CD4-positive, alpha-beta T cell treated with Interleukin-2 at 100 ng/mL for 4 hours (primary cell): ENCODE data around the gene MAP2K2.
A peak's percentile ranks its signal among the peaks of the same experiment; 100 is the strongest.

Experiments used
- DNase-seq: peaks from one replicate; pipeline ENCODE4 v3.0.0-alpha.2; 2020; ENCODE audit warnings: low spot score

Gene MAP2K2

DNA sequence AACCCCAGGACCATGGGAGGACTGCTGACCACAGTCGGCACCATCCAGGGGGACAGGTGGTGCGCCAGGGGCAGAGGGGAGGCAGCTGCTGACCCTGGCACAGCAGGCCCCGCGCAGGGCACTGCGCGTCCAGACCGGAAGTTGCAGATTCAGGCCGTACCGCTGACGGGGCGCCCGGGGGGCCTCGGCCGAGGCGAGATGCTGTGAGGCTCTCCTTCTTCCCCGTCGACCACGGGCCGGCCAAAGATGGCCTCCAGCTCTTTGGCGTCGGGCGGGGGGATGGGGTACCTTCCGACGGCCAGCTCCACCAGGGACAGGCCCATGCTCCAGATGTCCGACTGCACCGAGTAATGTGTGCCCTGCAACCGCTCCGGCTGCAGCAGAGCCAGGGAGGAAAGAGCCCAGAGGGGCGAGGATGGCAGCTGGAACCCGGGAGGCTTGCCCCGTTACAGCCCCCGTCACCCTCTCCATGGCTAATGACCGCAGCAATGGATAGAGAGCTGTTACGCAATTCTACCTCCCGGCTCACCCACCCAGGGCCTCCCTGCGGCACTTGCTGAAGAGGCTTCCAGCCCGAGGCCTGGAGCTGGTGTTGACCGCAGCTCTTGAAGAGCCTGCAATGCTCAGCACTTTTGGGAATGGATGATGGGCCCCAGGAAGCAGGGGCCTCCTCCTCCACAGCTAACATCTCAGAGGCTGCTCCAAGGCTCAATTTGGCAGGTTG, 24.7 kb downstream of the MAP2K2 start:
- DNase-seq = no peak

DNA sequence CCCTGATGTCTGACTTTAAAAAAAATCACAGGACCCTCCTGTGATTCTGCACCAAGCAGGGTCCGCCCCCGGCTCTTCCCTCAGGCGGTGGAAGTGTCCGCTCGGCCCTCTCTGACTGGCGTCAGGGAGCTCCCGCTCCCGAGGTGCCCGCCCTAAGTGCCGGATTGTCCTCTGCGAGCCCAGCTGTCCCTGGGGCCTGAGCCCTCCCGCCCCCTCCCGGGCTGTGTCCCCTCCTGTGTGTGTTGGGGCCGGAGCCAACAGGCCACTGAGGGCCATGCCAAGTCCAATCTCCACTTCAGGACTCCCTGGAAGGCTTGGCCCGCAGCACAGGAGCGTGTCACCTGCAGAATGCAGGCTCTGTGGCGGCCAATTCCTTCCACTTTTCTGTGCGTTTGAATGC, 25.4 kb downstream of the MAP2K2 start:
- no peak for DNase-seq

DNA sequence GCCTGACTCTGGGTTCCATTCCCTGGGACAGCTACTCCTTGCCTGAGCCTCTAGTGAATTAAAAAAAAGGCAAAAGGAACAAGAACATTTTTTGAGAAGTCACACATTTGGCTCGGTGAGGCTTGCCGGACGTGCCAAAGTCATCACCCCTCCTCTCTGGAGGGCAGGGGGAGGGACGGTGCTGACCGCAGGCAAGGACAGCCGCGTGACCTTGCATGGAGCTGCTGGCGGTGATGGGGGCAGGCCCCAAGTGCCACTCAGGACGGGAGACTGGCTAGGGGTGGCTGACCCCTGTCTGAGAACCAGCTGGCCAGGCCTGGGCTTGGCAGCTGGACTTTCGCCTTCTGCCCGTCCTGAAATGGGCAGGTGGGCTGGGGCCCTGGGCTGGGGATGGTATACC, 26.4 kb downstream of the MAP2K2 start:
- no peak for DNase-seq

DNA sequence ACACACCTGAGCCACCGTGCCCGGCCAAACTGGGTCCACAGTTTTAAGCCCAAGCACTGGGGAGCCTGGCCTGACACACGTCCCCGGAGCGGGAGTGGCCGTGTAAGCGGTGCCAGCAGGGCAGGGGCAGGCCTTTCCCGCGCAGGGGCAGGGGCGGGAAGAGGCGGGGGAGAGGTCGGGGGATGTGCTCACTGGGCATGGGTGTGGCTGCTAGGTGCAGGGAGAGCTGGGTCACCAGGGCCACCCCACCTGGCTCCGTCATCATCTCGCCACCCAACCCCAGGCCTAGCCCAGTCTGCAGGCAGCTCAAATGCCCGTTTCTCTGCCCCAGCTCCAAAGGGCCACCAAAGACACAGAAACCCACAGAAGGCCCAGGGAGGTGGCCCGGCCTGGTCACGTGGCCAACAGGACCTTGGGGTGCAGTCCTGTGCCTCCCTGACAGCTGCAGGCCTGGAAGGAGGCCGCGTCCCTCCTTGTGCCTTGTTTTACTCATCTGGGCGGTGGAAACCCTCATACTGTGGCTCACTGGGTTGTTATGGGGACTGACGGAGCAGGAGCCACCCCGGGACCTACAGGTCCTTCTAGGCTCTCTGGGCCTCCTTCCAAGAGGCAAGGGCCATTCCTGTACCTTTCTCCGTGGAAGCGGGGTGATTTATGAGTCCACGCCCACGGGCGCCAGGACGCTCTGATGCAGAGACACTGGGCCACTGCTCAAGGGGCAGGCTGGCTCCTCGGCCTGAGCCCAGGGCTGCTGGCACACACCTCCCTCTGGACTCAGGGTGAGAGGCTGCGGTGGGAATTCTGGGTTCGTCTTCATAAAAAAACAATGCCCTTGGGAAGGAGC, 27.7 kb downstream of the MAP2K2 start:
- DNase-seq = no peak

DNA sequence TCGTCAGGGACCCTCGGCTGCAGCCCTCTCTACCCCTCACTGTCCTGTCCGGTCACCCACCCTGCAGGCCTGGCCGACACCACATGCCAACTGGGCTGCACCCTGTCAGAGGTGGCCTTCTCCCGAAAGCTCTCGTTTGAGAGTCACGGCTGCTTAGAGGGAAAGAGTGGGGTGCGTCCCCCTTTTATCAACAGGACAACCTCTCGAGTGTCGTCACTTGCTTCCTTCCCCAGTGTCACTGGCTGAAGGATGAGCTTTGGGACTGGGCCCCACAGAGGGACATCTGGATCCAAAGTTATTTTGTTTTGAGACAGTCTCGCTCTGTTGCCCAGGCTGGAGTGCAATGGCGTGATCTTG, 28.5 kb downstream of the MAP2K2 start:
- DNase-seq = no peak

DNA sequence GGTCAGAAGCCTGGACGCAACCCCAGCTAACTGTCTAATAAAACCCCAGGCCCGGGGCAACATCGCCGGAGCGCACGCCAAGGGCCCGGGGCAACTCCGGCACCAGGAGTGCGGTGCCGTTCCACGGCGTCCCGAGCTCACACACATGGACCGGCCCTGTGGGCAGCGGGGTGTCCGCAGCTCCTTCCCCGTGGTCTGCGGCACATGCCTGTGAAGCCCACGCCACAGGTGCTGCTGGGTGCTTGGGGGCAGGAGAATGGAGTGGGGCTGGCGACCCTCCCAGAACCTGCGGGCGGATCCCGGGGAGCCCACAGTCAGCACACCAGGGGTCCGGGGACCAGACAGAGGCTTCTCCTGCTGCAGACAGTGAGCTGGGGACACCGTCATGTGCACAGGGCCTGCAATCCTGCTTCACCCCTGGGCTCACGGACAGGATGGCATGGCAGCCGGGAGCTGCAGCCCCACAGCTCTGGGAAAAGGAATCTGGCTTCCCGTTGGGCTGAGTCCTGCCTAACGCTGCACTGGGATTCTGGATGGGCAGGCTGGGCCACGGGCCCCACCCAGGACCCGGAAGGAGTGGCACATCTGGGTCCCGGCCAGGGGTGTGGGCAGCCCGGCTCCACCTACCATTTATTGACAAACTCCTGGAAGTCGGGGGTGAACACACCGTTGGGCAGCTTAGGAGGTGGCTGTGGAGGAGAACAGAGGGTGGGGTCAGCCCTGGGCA, 29.0 kb downstream of the MAP2K2 start:
- DNase-seq = no peak

DNA sequence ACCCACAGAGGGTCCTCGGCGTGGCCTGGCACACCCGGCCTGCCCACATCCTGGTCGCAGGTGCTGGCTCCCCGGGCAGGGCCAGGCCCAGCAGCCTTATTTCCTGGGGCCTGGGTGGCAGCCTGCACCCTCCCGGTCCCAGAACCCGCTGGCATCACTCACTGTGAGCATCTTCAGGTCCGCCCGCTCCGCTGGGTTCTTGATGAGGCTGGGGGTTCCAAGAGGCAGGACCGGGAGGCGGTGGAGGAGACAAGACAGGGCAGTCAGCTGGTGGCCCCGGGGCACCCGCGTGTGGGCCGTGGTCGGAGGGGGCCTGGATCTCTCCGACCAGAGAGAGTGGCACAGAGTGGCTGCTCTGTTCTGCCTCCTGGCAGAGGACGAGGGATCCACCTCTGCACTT, 29.6 kb downstream of the MAP2K2 start:
- no peak for DNase-seq

DNA sequence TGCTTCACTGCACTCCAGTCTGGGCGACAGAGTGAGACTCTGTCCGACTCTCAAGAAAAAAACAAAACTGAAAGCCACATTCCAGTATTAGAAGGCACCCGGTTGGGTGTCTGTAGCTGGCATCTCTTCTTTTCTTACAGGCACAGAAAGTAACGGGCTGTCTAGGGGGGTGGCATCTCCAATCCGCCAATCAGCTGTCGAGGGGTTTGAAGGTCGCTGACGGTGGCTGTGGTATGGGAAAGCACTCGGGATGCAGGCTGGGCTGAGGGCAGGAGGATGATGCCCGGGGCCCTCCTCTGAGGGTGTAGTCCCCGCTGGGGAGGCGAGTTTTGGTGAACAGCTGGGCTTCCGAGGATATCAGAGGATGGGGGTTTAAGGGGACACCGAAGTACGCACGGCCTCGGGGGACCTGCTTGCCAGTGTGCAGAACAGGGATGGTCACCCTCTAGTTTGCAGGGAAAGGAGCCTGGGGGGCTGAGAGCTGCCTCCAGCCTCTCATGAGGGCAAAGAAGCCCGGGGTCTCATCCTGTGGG, 30.2 kb downstream of the MAP2K2 start:
- no peak for DNase-seq

DNA sequence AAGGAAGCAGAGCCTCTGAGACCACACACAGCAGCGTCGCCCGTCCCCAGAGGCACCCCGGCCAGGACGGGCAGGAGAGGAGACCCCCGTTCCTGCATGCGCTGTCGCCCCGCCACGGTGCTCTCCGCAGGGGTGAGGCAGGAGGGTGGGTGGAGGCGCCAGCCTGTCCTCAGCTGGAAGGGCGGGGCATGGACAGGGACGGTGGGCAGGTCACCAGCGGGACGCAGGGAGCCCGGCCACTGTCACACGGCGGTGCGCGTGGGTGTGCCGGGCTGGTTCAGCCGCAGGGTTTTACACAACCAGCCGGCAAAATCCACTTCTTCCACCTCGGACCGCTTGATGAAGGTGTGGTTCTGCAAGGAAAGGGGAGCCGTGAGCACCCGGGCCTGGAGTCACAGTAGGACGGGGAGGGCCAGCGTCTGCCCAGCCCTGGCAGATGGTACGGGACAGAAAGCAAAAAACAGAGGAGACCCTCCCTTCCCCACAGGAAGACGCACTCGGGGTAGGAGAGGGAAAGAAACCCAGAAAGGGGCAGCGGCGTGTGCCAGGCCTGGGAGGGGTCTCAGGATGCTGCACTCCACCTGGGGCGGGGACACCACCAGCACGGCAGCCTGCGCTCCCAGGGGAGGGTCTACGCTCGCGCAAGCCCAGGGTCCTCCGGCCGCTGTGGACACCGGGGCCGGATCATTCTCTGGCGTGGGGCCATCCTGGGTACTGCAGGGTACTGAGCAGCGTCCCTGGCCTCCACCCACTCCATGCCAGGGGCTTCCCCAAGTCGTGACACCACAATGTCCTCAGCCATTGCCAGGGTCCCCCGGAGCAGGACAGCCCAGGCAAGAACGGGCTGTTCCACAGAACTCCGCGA, 33.3 kb downstream of the MAP2K2 start:
- no peak for DNase-seq

DNA sequence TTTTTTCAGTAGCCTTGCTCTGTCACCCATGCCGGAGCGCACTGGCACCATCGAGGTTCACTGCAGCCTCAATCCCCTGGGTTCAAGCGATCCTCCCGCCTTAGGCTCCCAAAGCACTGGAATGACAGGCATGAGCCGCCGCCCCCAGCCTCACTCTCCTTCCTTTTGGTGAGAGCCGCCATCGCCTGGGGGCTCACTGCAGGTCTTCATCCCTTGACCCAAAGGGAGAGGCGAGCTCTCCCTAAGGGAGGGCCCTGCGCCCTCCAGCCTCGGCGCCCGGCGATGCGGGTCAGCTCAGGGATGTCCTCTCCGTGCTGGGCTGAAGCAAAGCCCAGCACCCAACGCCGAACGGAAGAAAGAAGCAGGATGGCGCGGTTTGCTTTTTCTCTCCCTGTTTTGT, 34.0 kb downstream of the MAP2K2 start:
- DNase-seq = no peak

DNA sequence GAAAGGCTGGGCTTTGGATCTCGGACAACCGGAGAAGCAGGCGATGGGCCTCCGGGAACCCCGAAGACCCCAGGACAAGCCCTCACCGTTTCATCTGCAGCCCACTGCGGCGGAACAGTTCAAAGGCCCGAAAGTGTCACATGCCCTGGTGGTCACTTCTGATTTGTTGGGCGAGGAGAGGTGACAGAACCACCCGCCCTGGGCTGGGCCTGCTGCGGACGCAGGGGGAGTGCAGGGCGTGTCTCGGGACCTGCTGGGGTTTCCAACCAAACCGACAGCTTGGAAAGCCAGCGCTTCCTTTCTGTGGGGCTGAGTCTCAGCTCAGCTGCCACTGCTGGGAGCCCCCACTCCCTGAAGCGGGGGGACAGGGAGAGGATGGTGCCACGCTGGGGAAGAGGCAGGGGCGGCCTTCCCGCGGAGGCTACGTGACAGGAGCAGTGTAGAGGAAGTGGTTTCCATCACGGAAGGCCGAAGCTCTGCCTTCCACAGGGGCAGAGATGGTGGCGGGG, 34.5 kb downstream of the MAP2K2 start:
- peak; percentile 42 for DNase-seq

DNA sequence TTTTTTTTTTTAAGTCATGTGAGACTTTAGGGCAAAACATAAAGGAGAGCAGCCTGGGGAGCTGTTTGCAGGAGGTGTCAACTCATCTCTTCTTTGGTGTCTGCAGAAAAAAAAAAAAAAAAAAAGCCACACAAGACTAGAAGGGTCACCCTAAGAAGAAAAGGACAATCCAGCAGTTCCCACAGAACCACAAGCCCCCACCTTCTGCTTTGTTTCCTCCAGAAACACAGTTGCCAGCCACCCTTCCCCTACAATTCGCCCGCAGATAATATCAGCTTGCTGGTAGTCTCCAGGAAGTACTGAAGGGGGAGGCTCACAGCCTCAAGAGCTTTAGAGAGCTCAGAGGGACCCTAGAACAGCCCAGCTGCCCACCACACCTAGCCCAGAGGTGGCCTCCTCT, 34.9 kb downstream of the MAP2K2 start:
- DNase-seq = peak; percentile 69

DNA sequence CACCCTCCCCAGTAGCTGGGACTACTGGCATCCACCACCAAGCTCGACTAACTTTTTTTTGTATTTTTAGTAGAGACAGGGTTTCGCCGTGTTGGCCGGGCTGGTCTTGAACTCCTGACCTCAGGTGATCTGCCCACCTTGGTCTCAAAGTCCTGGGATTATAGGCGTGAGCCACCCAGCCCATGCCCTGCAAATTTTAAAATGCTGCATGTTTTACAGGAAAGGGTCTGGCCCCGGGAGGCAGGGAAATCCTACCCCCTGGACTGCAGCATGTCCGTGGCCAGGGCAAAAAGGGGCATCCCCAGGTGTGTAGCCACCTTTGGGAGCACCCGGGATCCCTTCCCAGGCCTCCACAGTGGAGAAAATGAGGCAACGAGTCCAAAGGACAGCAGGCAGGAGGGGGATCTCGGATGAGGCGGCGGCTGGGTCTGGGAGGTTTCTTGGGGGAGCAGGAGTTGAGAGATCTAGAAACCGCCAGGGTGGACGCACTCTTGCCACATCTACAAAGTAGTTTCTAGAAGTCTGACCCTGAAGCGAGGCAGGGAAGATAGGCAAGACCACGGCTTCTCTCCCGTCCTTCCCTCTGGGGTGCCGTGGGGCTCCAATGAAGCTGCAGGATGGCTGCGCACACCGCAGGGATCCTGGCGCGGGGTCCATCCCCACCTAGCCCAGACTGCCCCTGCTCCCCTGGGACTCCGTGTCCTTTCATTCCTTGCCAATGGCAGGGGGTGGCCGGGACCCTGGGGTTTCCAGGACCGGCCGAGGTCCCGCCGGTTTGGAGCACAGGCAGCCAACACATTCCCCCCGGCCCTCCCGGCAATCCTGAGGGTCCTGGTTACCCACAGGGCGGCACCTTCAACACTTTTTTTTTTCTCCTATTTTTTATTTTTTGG, 35.9 kb downstream of the MAP2K2 start:
- no peak for DNase-seq

DNA sequence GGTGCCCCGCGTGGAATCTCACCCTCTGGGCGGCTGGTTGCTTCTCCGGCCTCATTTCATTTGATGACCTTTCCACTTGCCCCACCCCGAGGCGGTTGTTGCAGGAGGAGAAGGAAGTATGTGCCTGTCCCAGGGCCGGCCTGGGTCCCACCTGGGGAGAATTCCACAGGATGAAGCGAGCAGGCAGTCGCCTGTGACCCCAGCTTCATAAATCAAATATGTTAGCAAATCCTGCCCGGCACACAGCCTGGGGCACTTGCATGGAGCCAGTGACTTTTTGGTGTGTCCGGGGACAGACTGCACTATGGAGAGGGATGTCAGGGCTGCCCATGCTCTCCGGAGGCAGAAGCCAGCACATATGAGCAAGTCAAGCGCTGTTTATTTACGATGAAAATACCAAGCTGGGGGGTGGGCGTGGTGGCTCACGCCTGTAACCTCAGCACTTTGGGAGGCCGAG, 37.5 kb downstream of the MAP2K2 start:
- DNase-seq = no peak

DNA sequence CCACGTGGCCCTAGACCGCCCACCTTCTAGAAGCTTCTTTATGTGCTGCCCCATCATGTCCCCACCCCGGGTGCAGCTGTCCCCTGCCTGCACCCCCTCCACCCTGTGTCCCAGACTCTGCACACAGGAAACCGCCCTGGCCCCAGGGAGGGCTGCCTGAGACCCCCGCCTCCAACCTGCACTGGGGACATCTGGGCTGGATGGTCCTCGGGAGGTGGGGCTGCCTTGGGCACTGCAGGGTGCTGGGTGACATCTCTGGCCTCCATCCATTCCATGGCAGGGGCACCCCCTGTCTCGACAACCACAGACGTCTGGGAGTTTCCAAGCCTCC, 39.4 kb downstream of the MAP2K2 start:
- no peak for DNase-seq

DNA sequence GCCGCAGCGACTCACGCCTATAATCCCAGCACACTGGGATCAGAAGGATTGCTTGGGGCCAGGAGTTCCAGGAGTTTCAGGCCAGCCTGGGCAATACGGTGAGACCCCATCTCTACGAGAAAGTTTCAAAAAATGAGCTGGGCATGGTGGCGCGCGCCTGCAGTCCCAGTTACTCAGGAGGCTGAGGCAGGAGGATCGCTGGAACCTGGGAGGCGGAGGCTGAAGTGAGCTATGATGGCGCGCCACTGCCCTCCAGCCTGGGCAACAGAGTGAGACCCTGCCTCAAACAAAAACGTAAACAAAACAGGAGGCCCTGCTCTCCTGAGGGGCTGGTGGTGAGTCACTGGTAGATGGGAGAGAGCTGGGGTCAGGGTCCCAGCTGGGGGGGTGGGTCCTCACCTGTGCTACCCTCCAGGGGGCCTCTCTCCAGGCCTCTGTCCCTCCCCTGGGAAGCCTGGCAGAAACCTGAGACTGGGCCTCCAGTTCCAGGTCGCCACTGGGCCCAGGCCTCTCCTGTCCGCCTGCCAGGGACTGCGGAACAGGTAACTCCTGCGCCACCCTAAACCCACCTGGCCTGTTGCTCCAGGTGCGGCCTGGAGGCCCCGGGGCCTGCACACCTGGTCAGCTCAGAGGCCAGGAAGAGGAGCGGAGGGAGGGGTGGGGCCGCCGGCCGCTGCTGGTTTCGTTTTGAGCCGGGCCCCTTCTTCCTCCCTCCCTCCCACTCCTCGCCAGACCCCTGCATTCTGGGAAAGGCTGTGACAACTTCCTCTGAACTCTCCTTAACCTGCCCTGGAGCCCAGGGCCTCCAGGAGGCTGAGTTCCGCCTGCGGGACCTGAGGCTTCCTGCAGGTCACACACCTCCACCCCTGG, 40.0 kb downstream of the MAP2K2 start:
- DNase-seq = peak; percentile 39

DNA sequence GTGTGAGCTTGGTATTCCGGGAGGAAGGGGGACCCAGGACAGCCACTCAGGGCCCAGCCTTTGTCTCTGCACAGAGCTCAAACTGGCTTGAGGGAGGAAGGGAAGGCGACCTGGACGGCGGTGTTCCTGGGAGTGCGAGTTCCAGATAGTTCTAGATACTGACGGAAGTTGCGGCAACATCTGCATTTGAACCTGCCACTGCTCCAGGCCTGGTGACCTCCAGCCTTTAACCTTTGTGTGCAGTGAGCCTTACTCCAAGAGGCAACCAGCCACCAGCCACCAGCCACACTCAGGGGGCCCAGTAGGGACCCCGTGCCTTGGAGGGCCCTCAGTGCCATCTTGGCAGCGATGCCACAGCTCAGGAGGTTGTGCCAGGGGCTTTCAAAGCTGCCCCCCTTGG, 41.8 kb downstream of the MAP2K2 start:
- DNase-seq = no peak

DNA sequence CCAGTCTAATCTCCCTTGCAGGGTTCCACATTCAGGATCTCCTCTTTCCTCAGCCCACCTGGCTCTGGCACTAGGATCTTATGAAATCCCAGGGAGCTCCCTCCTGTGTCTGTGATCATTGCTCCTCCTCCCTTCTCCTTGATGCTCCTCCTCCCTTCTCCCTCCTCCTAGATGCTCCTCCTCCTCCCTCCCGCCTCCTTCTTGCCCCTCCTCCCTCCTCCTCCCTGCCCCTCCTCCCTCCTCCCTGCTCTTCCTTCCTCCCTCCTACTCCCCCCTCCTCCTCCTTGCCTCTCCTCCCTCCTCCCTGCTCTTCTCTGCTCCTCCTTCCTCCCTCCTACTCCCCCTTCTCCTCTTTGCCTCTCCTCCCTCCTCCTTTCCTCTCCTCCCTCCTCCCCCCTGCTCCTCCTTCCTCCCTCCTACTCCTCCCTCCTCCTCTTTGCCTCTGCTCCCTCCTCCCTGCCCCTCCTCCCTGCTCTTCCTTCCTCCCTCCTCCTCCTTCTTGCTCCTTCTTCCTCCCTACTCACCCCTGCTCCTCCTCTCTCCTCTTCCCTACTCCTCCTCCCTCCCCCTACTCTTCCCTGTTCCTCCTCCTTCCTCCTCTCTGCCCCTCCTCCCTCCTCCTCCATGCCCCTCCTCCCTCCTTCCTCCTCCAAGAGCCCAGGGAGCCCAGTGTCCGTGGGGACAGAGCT, 42.3 kb downstream of the MAP2K2 start:
- DNase-seq = no peak

DNA sequence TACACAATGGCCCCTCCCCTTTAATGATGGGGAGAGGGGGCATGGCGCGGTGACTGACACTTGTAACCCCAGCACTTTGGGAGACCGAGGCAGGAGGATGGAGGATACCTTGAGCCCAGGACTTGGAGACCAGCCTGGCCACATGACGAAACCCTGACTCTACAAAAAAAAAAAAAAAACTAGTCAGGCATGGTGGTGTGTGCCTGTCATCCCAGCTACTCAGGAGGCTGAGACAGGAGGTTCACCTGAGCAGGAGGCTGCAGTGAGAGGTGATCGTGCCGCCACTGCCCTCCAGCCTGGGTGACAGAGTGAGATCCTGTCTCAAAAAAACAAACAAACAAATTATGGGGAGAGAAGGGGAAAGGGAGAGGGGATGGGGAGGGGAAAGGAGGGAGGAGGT, 43.4 kb downstream of the MAP2K2 start:
- DNase-seq = no peak
